H1 (cell line): ENCODE measurements around the gene CYREN. TPM values are rescaled to one million over a fixed set of nuclear protein-coding genes. Genes with fewer than 3 reads are reported as not detected.

Experiments used
- CTCF ChIA-PET: fragments of 300-600 bp; sonication (Branson Sonifier 250); formaldehyde crosslinking; loops from one replicate; lab custom pipeline; 2021; ENCODE audit not compliant: partially characterized antibody; lab: Charles Lee
- POLR2A ChIA-PET: fragments of 300-600 bp; sonication (Branson Sonifier 250); formaldehyde crosslinking; loops from one replicate; lab custom pipeline; 2021; ENCODE audit warnings: inconsistent platforms; ENCODE audit not compliant: partially characterized antibody; lab: Charles Lee
- DNase-seq, 2 experiments: peaks; one replicate each; pipeline versions ENCODE4 v3.0.0 to v3.0.0-alpha.2; 2010 to 2022; ENCODE audit warnings: low spot score in 2 of 2, low read depth in 1 of 2, mixed read lengths in 1 of 2
- FAIRE-seq: peaks from 2 replicates; lab custom pipeline; 2011; peaks lifted over from hg19 to GRCh38; lab: Jason Lieb, UNC
- H2AFZ ChIP-seq: 2 replicates; pipeline ENCODE4 v1.8.1; 2012; ENCODE audit warnings: low read length, inconsistent platforms
- H2AK5ac ChIP-seq: 2 replicates; pipeline ENCODE4 v1.6.1; 2013; ENCODE audit warnings: low read depth, low read length
- H2BK120ac ChIP-seq: replicated peaks from 2 replicates; pipeline ENCODE3; 2013; ENCODE audit warnings: low read depth, low read length, inconsistent platforms
- H2BK12ac ChIP-seq: 2 replicates; pipeline ENCODE4 v1.6.1; 2013; ENCODE audit warnings: low read depth, low read length
- H2BK15ac ChIP-seq: 2 replicates; pipeline ENCODE4 v1.6.1; 2013; ENCODE audit warnings: low read length
- H2BK20ac ChIP-seq: 2 replicates; pipeline ENCODE4 v1.6.1; 2013; ENCODE audit warnings: low read length
- H2BK5ac ChIP-seq: 2 replicates; pipeline ENCODE4 v1.6.1; 2013; ENCODE audit warnings: low read depth, low read length
- H3K14ac ChIP-seq: 2 replicates; pipeline ENCODE4 v1.6.1; 2013; ENCODE audit warnings: inconsistent platforms; ENCODE audit not compliant: insufficient read length
- H3K18ac ChIP-seq: 2 replicates; pipeline ENCODE4 v1.6.1; 2013; ENCODE audit warnings: low read length; ENCODE audit errors: extremely low read depth
- H3K23ac ChIP-seq: 2 replicates; pipeline ENCODE4 v1.6.1; 2013; ENCODE audit warnings: inconsistent platforms; ENCODE audit not compliant: insufficient read length
- H3K23me2 ChIP-seq: 2 replicates; pipeline ENCODE4 v1.6.1; 2013; ENCODE audit warnings: low read depth, low read length
- H3K27ac ChIP-seq: 2 replicates; pipeline ENCODE4 v1.6.1; 2011; ENCODE audit warnings: low read depth, low read length, inconsistent platforms
- H3K27me3 ChIP-seq, 4 experiments: replicated peaks in 1 of 4; 1 replicate in 1 of 4; 2 replicates in 3 of 4; pipeline versions ENCODE4 v1.6.1 to v1.8.1; 2011 to 2013; ENCODE audit warnings: low read length in 3 of 4, mild to moderate bottlenecking in 3 of 4, inconsistent platforms in 2 of 4, mixed read lengths in 2 of 4, moderate library complexity in 1 of 4; ENCODE audit not compliant: control insufficient read depth in 3 of 4, insufficient read depth in 3 of 4; ENCODE audit errors: extremely low read depth in 1 of 4
- H3K36me3 ChIP-seq, 4 experiments: 2 replicates each; pipeline versions ENCODE4 v1.6.1 to v1.8.1; 2011 to 2013; ENCODE audit warnings: mild to moderate bottlenecking in 4 of 4, low read length in 3 of 4, moderate library complexity in 2 of 4, control low read depth in 1 of 4, inconsistent platforms in 1 of 4; ENCODE audit not compliant: insufficient read depth in 4 of 4, control insufficient read depth in 2 of 4
- H3K4ac ChIP-seq: replicated peaks from 2 replicates; pipeline ENCODE3; 2013; ENCODE audit warnings: low read length, low read depth, mixed read lengths, inconsistent platforms; ENCODE audit not compliant: insufficient read length
- H3K4me1 ChIP-seq, 4 experiments: replicated peaks in 1 of 4; 1 replicate in 1 of 4; 2 replicates in 3 of 4; pipeline versions ENCODE4 v1.6.1 to v1.8.1; 2011 to 2013; ENCODE audit warnings: low read length in 3 of 4, inconsistent platforms in 2 of 4, mixed read lengths in 1 of 4; ENCODE audit not compliant: insufficient read depth in 4 of 4, control insufficient read depth in 3 of 4
- H3K4me2 ChIP-seq, 2 experiments: 2 replicates each; pipeline versions ENCODE4 v1.6.1 to v1.8.1; 2011 to 2013; ENCODE audit warnings: low read depth in 2 of 2, low read length in 2 of 2, control low read depth in 1 of 2, inconsistent platforms in 1 of 2, mild to moderate bottlenecking in 1 of 2; ENCODE audit not compliant: insufficient read depth in 1 of 2
- H3K4me3 ChIP-seq, 4 experiments: fragments of 200-600, 300-600 bp in 1 of 4; sonication (generic), shearing (Covaris generic), sonication (Bioruptor Twin) in 1 of 4; 2 replicates each; pipeline versions ENCODE4 v1.5.1 to v1.8.1; 2011 to 2016; ENCODE audit warnings: low read length in 4 of 4, low read depth in 3 of 4, control low read depth in 2 of 4, inconsistent platforms in 2 of 4, mild to moderate bottlenecking in 2 of 4, mixed read lengths in 1 of 4, moderate library complexity in 1 of 4; ENCODE audit not compliant: insufficient read depth in 2 of 4; ENCODE audit errors: extremely low read depth in 1 of 4
- H3K56ac ChIP-seq: replicated peaks from 2 replicates; pipeline ENCODE3; 2013; ENCODE audit warnings: low read depth, mild to moderate bottlenecking, mixed read lengths, low read length, inconsistent platforms; ENCODE audit not compliant: insufficient read length
- H3K79me1 ChIP-seq: 2 replicates; pipeline ENCODE4 v1.6.1; 2013; ENCODE audit warnings: low read depth, low read length, control low read depth
- H3K79me2 ChIP-seq, 2 experiments: 2 replicates each; pipeline versions ENCODE4 v1.6.1 to v1.8.1; 2012 to 2013; ENCODE audit warnings: low read length in 2 of 2, mild to moderate bottlenecking in 2 of 2, inconsistent platforms in 1 of 2; ENCODE audit not compliant: insufficient read depth in 2 of 2, control insufficient read depth in 1 of 2
- H3K9ac ChIP-seq, 4 experiments: replicated peaks in 1 of 4; 1 replicate in 1 of 4; 2 replicates in 3 of 4; pipeline versions ENCODE4 v1.6.1 to v1.8.1; 2011 to 2013; ENCODE audit warnings: low read depth in 3 of 4, low read length in 3 of 4, control low read depth in 2 of 4, mild to moderate bottlenecking in 2 of 4, moderate library complexity in 2 of 4, inconsistent platforms in 1 of 4; ENCODE audit errors: extremely low read depth in 1 of 4
- H3K9me3 ChIP-seq, 2 experiments: 2 replicates each; pipeline versions ENCODE4 v1.6.1 to v1.8.1; 2012 to 2013; ENCODE audit warnings: mild to moderate bottlenecking in 2 of 2, moderate library complexity in 2 of 2, control low read depth in 1 of 2, inconsistent platforms in 1 of 2, low read depth in 1 of 2, low read length in 1 of 2, mixed read lengths in 1 of 2; ENCODE audit not compliant: insufficient read depth in 2 of 2
- H4K20me1 ChIP-seq, 2 experiments: replicated peaks in 1 of 2; 2 replicates each; pipeline versions ENCODE3 to v1.8.1; 2011 to 2013; ENCODE audit warnings: inconsistent platforms in 2 of 2, low read length in 2 of 2, mild to moderate bottlenecking in 1 of 2; ENCODE audit not compliant: insufficient read depth in 2 of 2, control insufficient read depth in 1 of 2
- H4K5ac ChIP-seq: 2 replicates; pipeline ENCODE4 v1.6.1; 2013; ENCODE audit warnings: low read length, low read depth, mixed read lengths, inconsistent platforms; ENCODE audit not compliant: insufficient read length
- H4K8ac ChIP-seq: 2 replicates; pipeline ENCODE4 v1.8.0; 2013; ENCODE audit warnings: mild to moderate bottlenecking, moderate library complexity, low read length, inconsistent platforms; ENCODE audit not compliant: insufficient read depth; ENCODE audit errors: extremely low read depth
- H4K91ac ChIP-seq: replicated peaks from 2 replicates; pipeline ENCODE3; 2013; ENCODE audit warnings: low read length, mixed read lengths, inconsistent platforms; ENCODE audit not compliant: insufficient read length
- BCL11A ChIP-seq, 2 experiments: IDR thresholded peaks; one replicate each; pipeline ENCODE4 v1.6.1; 2011; ENCODE audit warnings: low read depth in 2 of 2, low read length in 2 of 2, mild to moderate bottlenecking in 2 of 2
- CBX8 ChIP-seq: fragments of 300-800, 300-1000 bp; sonication (generic); IDR thresholded peaks from 2 replicates; pipeline ENCODE4 v1.7.1; 2016; ENCODE audit warnings: low read depth, low read length, borderline replicate concordance
- GABPA ChIP-seq: IDR thresholded peaks from 2 replicates; pipeline ENCODE4 v1.6.1; 2011; ENCODE audit warnings: mild to moderate bottlenecking, low read length, moderate library complexity, borderline replicate concordance; ENCODE audit not compliant: insufficient read depth
- GTF2F1 ChIP-seq: IDR thresholded peaks from 2 replicates; pipeline ENCODE4 v1.6.1; 2012; ENCODE audit warnings: low read depth, low read length, improper control_type of control experiment, borderline replicate concordance
- HDAC2 ChIP-seq, 2 experiments: fragments of 300-600 bp in 1 of 2; sonication (generic) in 1 of 2; IDR thresholded peaks; 2 replicates each; pipeline ENCODE4 v1.6.1; 2011 to 2012; ENCODE audit warnings: low read depth in 2 of 2, low read length in 2 of 2, mild to moderate bottlenecking in 2 of 2, moderate library complexity in 2 of 2, borderline replicate concordance in 1 of 2, inconsistent platforms in 1 of 2
- KDM4A ChIP-seq: IDR thresholded peaks from one replicate; pipeline ENCODE4 v1.7.1; 2012; ENCODE audit warnings: low read depth, mild to moderate bottlenecking, moderate library complexity, low read length, inconsistent platforms; ENCODE audit not compliant: severe bottlenecking
- PHF8 ChIP-seq: fragments of 200-600 bp; sonication (generic); conservative IDR thresholded peaks from 2 replicates; pipeline ENCODE4 v1.7.1; 2012; ENCODE audit warnings: low read depth, mild to moderate bottlenecking, inconsistent platforms, low read length, moderate library complexity
- RAD21 ChIP-seq, 2 experiments: IDR thresholded peaks in 1 of 2; conservative IDR thresholded peaks in 1 of 2; 2 replicates each; pipeline ENCODE4 v1.6.1; 2011; ENCODE audit warnings: low read depth in 2 of 2, low read length in 2 of 2, improper control_type of control experiment in 1 of 2, inconsistent platforms in 1 of 2, mild to moderate bottlenecking in 1 of 2, moderate library complexity in 1 of 2
- RBBP5 ChIP-seq: IDR thresholded peaks from 2 replicates; pipeline ENCODE4 v1.7.1; 2012; ENCODE audit warnings: low read depth, mild to moderate bottlenecking, inconsistent platforms, low read length, moderate library complexity, borderline replicate concordance
- TAF7 ChIP-seq: optimal IDR thresholded peaks from 2 replicates; pipeline ENCODE3; 2011; ENCODE audit warnings: low read depth, mild to moderate bottlenecking, inconsistent platforms, low read length, moderate library complexity, borderline replicate concordance
- ZNF274 ChIP-seq: IDR thresholded peaks from 2 replicates; pipeline ENCODE4 v1.7.0; 2012; ENCODE audit warnings: low read length, borderline replicate concordance; ENCODE audit errors: extremely low read depth
- WGBS, 2 experiments: shearing (Covaris generic) in 1 of 2; methylation state at CpG; one replicate each; pipeline versions ENCODE4 v1.1.6 to v1.1.7; 2013 to 2015; ENCODE audit warnings: low lambda C conversion rate in 2 of 2, mixed read lengths in 2 of 2, inconsistent platforms in 1 of 2, low coverage in 1 of 2, missing lambda C conversion rate in 1 of 2; ENCODE audit not compliant: insufficient replicate concordance in 2 of 2, insufficient coverage in 1 of 2, insufficient read length in 1 of 2; ENCODE audit errors: extremely low coverage in 1 of 2, missing lambda C conversion rate in 1 of 2; 5-methylcytosine and 5-hydroxymethylcytosine counted together
- polyA plus RNA-seq, 7 experiments: library from polyadenylated mRNA; depleted of rRNA in 3 of 7; stranded (reverse) in 5 of 7; unstranded in 2 of 7; fragments of >200 nt in 5 of 7; fragments of 200-250 nt in 2 of 7; gene quantifications; 1 replicate in 5 of 7; 2 replicates in 1 of 7; 4 replicates in 1 of 7; pipeline versions ENCODE4 v1.2.1 to v1.2.3, GENCODE V29; 2011 to 2013; ENCODE audit warnings: missing spikeins in 2 of 7, mixed read lengths in 2 of 7
- total RNA-seq: library from RNA; stranded (reverse); fragmentation: NEBNext Ultra II Directional; extraction: Animal tissue kit (Norgen Biotek cat#: 25700); gene quantifications from 2 replicates; pipeline ENCODE4 v1.2.1, GENCODE V29; 2021
- TF ChIP-seq, protein P1 (sequence below): IDR thresholded peaks from 2 replicates; pipeline ENCODE4 v1.6.1; 2011; ENCODE audit warnings: low read depth, mild to moderate bottlenecking, low read length; ENCODE audit not compliant: insufficient read depth

CYREN gene
- total and polyA plus RNA-seq, 2 of the 8 experiments (the other 6 are each of a cell fraction or from before 2014, with no cell fraction given): 25.1 to 46.2 TPM

GRCh38 chr7:135174941-135175340 is 4.4 kb upstream of the CYREN start:
- no peak for DNase-seq
- peaks cover 0 to 8% (median 4%) of the 10 kb centered on the region in 4 experiments; a peak in 5 of 7 replicates for H3K4me1 ChIP-seq
- H3K23me2 ChIP-seq: no peaks in the 10 kb centered on the region
- H4K5ac ChIP-seq: no peak overlapping the region
- H3K27me3 ChIP-seq: no peaks in the 10 kb centered on the region
- no peak overlapping the region for H3K14ac ChIP-seq
- ChIA-PET POLR2A (interaction anchor here (1.4 kb wide), 1 partner anchor 17 kb away, joined by 3 read pairs; no protein-coding TSS in a partner anchor), CTCF (interaction anchor here (0.6 to 1.1 kb wide), 2 partner anchors 13 to 64 kb away, joined by 3 read pairs; no protein-coding TSS in a partner anchor)
- no peak overlapping the region for H3K23ac ChIP-seq
- no peaks in the 10 kb centered on the region for H4K20me1 ChIP-seq
- H2BK120ac ChIP-seq: no peak overlapping the region
- H2BK15ac ChIP-seq: no peak overlapping the region
- peaks cover 2 to 8% of the 10 kb centered on the region in 2 experiments; a peak in 2 of 4 replicates for H3K9me3 ChIP-seq
- no peak overlapping the region for H2BK12ac ChIP-seq
- no peak for FAIRE-seq
- no peak overlapping the region for H2BK5ac ChIP-seq
- H3K4me3 ChIP-seq: no peak overlapping the region
- H3K36me3 ChIP-seq: no peaks in the 10 kb centered on the region
- H3K27ac ChIP-seq: no peak overlapping the region
- WGBS, 2 experiments: 93% methylated on average over 7 of the region's 7 CpGs; no CpG with 5 or more reads in 1 of the 2 experiments
- no peak overlapping the region for H3K56ac ChIP-seq
- H3K4ac ChIP-seq: no peak overlapping the region
- H2AK5ac ChIP-seq: no peak overlapping the region
- no peak overlapping the region for H3K9ac ChIP-seq
- H3K4me2 ChIP-seq: no peak overlapping the region
- H3K18ac ChIP-seq: no peak overlapping the region
- H3K79me2 ChIP-seq: no peaks in the 10 kb centered on the region
- no peak overlapping the region for H4K8ac ChIP-seq
- no peak overlapping the region for H4K91ac ChIP-seq
- no peaks in the 10 kb centered on the region for H3K79me1 ChIP-seq
- H2AFZ ChIP-seq: no peak overlapping the region
- H2BK20ac ChIP-seq: no peak overlapping the region
- TF ChIP-seq KDM4A (no peak), RAD21 (IDR thresholded peaks at IDR 0.05 in 1 of 2, conservative IDR thresholded peaks at IDR 0.05 in 1 of 2; ENCODE audit: low read depth in 2 of 2, low read length in 2 of 2) (no peak), TAF7 (no peak), BCL11A (IDR thresholded peaks at IDR 0.05; ENCODE audit: low read depth in 2 of 2, low read length in 2 of 2) (no peak), PHF8 (no peak), HDAC2 (IDR thresholded peaks at IDR 0.05; ENCODE audit: borderline replicate concordance in 1 of 2, low read depth in 2 of 2, low read length in 2 of 2) (no peak), ZNF274 (no peak), GTF2F1 (no peak), CBX8 (no peak), RBBP5 (no peak), GABPA (no peak)
- TF ChIP-seq, protein P1, sequence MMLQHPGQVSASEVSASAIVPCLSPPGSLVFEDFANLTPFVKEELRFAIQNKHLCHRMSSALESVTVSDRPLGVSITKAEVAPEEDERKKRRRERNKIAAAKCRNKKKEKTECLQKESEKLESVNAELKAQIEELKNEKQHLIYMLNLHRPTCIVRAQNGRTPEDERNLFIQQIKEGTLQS: no peak
